Skeletal muscle cell (primary cell): ENCODE measurements around the gene PARD6B.
"Not testable (repeated sequence)": the region's sequence is repeated elsewhere in the genome, so short reads cannot be mapped to it uniquely, and the experiment has no call there.

Experiments used
- DNase-seq: peaks from one replicate; pipeline ENCODE4 v3.0.0-alpha.2; 2010; ENCODE audit warnings: low read depth
- H3K4me3 ChIP-seq: 2 replicates; pipeline ENCODE4 v1.5.1; 2011; ENCODE audit warnings: low read depth, mild to moderate bottlenecking, control low read depth, low read length, moderate library complexity

PARD6B gene

DNA sequence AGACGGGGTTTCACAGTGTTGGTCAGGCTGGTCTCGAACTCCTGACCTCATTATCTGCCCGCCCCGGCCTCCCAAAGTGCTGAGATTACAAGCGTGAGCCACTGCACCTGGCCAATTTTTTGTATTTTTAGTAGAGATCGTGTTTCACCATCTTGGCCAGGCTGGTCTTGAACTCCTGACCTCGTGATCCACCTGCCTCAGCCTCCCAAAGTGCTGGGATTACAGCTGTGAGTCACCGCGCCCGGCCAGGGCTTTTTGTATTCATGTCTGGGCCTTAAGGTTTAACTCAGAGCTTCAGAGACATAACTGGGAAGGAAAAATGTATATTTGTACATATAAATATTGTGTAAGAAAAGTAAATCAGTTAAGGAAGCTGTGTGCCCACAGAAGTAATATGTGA, 33.9 kb downstream of the PARD6B start:
- not testable (repeated sequence) for DNase-seq, H3K4me3 ChIP-seq

DNA sequence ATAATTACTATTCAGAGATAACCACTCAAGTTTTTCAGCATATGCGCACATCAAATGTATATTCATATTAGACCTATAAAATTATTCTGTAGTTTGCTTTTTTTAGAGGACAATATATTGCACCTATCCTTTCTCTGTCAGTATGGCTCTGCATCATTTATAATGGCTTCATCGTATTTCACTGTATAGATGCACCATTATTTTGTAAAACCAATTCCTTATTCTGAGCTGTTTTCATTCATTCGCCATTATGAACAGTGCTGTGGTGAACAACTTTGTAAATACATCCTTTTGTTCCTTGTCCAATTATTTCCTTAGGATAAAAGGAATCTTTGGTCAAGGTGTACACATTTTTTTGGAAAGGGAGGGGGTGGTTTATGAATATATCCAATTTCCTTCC, 34.3 kb downstream of the PARD6B start:
- no peak overlapping the region for H3K4me3 ChIP-seq
- no peak for DNase-seq

DNA sequence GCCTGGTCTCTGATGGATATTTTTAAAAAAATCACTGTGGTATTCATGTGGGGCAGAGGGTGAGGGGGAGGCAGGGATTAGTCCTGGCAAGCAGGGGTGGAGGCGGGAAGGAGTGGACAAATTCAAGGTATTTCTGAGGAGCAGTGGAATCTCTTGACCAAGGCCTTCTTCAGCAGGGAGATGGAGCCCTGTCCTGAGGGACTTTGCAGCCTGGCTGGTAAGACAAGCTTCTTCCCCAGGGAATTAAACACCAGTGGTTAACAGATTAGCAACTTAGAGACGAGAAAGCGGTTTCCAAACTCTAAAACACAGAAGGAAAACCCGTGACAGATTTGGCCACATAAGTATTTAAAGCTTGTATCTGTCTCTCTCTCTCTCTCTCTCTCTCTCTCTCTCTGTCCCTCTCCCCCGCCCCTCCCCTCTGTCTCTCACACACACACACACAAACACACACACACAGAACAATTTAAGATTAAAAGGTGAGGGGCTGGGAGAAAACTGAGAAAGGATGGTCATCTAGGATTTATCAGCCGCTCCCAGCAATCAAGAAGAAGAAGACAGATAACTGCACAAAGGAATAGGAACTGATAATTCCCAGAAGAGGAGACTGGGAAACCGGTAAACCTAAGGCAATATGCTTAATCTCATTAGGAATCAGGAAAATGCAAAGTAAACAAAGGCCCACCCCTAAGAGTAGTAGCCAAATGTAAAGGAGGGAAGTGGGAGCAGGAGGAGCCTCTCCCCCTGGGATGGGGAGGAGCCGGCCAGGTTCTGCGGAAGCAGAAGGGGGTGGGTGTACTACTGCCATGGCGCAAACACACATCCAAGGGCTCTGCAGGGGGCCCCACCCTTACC, 35.8 kb downstream of the PARD6B start:
- not testable (repeated sequence) for H3K4me3 ChIP-seq, DNase-seq

DNA sequence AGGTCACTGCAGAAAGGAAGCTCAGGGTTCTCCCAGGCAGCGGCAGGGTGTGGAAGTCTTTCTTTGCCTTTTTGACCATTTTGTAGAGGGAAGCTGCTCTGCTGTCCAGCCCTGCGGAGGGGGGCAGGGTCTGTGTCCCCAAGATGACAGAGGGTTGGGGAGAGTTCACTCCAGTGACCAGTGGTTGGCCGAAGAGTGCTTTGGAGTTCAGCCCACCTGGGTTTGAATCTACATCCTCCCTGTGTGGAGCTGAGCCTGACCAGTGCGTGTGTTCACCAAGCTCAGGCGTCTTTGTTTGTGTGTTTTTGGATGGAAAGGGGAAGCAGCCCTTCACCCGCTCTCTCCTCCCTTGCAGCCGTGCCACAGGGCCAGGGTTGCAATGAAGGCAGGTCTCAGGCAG, 37.6 kb downstream of the PARD6B start:
- H3K4me3 ChIP-seq, DNase-seq: not testable (repeated sequence)

DNA sequence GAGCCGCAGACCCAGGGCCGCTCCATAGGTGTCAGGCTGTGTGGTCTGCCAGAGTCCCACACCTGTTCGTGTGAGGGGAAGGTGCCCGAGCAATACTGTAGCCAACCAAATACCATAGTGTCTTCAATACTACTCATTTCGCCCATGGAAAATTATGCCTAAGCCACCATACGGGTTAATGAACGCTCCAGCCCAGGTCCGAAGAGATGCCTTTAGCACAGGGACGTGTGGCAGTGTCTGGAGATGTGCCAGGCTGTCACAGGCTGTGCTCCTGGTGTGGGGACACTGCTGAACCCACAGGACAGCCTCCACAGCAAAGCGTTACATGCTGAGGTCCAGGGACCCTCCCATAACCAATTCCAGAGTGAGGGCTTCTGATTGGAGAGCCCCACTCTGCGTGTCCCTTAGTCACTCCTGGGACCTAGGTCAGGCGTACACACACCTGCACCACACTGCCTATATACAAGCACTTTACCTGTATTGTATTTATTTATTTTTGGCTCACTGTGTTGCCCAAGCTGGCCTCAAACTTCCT, 38.2 kb downstream of the PARD6B start:
- H3K4me3 ChIP-seq, DNase-seq: not testable (repeated sequence)

DNA sequence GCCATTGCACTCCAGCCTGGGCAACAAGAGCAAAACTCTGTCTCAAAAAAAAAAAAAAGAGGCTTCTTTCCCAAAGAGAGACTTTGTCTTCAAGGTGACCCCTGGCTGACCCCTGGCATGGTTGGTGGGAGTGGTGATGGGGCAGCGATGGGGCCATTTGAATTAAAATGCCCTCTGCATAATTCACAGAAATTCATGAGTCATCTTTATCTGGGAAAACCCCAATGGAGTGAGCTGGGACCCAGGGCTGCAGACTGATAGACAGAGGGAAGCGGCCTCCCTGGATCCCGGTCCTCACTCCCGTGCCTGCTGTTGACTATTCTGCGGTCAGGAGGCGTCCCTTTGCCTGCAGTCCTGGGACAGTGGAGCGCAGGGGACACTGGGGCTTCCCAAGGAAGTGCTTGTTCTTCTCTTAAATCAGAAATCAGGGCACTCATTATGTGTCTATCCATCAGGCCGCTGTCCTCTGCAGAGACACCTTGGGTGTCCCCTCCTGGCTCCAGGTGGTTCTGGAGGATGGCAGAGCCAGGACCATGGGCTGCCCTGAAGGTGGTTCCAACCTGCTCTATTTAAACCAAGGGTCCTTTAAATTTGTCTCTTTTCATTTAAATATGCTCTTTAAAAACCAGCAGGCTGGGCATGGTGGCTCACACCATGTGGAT, 40.2 kb downstream of the PARD6B start:
- DNase-seq, H3K4me3 ChIP-seq: not testable (repeated sequence)

DNA sequence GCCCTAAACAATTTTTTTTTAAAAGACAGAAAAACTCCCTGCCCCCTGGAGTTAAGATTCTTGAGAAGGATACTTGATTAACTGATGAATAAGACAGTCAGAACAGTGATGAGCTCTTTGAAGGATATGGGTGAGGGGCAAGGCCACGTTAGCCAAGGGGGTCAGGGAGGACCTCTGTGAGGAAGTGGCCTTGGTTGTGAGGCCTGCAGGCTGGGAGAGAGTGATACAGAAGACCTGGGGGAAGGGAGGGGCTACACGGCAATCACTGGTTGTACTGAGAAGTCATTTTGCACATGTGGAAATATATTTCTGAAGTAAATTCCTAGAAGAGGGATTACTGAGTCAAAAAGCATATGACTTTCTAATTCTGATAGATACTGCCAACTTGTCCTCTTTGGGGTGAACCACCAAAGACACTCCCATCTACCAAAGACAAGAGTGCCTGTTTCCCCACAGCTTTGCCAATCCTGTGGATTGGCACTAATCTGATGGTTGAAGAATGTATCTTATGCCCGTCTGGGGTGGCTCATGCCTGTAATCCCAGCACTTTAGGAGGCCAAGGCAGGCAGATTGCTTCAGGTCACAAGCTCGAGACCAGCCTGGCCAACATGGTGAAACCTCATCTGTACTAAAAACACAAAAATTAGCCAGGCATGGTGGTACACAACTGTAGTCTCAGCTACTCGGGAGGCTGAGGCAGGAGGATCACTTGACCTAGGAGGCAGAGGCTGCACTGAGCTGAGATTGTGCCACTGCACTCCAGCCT, 41.2 kb downstream of the PARD6B start:
- H3K4me3 ChIP-seq, result no peak overlapping the region
- no peak for DNase-seq

DNA sequence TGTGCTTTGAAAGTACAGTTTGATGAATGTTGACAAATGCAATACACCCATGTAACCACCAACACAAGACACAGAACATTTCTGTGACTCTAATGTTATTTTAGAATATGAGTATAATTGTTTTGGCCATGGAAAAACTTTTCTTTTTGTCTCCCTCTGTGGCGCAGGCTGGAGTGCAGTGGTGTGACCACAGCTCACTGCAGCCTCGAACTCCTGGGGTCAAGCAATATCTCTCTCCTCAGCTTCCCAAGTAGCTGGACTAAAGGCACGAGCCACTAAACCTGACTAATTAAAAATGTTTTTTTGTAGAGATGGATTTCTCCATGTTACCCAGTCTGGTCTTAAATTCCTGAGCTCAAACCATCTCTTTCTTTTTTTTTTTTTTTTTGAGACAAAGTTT, 43.1 kb downstream of the PARD6B start:
- no peak for DNase-seq

DNA sequence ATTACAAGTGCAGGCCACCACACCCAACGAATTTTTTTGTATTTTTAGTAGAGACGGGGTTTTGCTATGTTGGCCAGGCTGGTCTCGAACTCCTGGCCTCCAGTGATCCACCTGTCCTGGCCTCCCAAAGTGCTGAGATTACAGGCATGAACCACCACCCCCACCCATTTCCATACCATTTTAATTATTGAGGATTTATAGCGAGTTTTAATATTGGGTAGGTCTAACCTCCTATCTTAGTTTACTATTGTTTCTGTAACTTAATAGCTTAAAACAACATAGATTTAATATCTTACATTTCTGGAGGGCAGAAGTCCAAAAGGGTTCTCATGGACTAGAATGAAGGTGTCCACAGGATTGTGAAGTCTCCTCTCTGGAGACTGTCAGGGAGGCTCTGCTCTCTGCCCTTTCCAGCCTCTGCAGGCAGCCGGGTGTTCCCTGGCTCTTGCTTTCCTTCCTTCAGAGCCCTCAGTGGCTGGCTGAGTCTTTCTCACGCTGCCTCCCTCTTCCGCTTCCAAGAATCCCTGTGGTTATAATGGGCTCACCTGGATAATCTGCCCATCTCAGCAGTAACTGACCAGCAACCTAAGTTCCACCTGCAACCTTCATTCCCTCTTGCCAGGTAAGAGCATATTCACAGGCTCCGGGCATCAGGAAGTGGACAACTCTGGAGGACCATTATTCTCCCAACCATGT, 44.9 kb downstream of the PARD6B start:
- no peak for DNase-seq

More for the DNA sequence above, 43.1 kb downstream of the PARD6B start:
- no peak overlapping the region for H3K4me3 ChIP-seq

DNA sequence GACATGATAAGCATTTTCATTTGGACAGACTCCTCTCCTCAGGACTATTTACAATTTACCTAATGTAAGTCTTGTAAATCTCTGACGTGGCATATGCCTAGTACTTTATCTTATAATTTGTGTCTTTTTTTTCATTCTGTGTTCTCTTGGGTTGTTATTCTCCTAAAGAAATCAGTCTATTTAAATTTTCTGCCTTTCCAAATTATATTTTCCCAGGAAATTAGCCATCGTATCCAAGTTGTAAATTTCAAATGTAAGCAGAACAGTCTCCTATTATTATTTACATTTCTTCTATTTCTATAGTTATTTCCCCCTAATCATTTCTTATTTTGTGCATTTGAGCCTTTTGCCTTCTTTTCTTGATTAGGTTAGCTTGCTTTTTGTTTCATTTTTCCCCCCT, 46.0 kb downstream of the PARD6B start:
- no peak for DNase-seq
- H3K4me3 ChIP-seq, result no peak overlapping the region

More for the DNA sequence above, 44.9 kb downstream of the PARD6B start:
- no peak overlapping the region for H3K4me3 ChIP-seq

DNA sequence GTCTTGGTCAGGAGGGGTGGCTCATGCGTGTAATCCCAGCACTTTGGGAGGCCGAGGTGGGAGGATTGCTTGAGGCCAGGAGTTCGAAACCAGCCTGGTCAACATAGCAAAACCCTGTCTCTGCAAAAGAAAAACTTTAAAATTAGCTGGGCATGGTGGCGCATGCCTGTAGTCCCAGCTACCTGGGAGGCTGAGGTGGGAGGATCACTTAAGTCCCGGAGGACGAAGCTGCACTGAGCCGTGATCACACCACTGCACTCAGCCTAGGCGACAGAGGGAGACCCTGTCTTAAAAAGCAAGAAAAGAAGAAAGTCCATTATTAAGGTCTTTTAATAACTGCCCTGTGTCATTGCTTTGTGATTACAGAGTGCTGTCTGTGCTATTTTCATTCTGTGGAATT, 47.6 kb downstream of the PARD6B start:
- H3K4me3 ChIP-seq, DNase-seq: not testable (repeated sequence)

DNA sequence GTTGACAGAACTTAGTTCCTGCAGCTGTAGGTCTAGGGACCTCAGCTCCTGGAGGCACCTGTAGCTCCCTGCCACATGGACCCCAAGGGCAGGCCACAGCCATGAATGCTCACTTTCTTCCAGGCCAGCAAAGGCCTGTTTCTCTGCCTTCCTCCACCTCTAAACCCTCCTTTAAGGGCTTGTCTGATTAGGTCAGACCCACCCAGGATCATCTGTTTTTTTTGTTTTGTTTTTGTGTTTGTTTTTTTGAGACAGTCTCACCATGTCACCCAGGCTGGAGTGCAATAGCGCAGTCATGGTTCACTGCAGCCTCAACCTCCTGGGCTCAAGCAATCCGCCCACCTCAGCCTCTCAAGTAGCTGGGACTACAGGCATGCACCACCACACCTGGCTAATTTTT, 52.0 kb downstream of the PARD6B start:
- no peak overlapping the region for H3K4me3 ChIP-seq
- DNase-seq, result no peak

DNA sequence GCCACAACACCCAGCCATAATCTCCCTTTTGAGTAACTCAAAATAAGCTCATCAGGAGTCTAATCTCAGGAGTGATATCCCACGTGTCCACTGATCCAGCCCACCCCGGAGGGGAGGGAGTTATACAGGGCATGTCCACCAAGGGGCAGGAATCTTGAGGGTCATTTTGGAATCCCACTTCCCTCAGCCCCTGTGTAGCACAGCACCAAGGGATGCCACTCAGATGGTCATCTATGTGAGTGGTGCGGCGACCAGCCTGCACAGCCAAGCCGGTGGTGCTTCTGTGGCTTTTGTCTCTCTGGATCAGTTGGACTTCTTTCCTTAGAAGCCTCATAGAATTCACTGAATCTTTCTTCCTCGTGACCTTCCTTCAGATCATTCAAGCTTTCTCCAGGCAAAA, 52.5 kb downstream of the PARD6B start:
- no peak for DNase-seq
- H3K4me3 ChIP-seq, result no peak overlapping the region

DNA sequence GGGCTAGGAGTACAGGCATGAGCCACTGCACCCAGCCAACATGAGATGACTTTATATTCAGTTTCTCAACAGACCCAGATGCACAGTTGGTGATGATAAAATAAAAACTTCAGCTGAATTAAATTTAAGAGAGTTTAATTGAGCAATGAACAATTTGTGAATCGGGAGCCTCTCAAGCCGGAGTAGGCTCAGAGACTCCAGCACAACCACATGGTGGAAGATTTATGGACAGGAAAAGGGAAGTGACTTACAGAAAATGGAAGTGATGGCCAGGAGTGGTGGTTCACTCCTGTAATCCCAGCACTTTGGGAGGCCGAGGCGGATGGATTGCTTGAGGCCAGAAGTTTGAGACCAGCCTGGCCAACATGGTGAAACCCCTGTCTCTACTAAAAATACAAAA, 53.1 kb downstream of the PARD6B start:
- no peak for DNase-seq
- no peak overlapping the region for H3K4me3 ChIP-seq

DNA sequence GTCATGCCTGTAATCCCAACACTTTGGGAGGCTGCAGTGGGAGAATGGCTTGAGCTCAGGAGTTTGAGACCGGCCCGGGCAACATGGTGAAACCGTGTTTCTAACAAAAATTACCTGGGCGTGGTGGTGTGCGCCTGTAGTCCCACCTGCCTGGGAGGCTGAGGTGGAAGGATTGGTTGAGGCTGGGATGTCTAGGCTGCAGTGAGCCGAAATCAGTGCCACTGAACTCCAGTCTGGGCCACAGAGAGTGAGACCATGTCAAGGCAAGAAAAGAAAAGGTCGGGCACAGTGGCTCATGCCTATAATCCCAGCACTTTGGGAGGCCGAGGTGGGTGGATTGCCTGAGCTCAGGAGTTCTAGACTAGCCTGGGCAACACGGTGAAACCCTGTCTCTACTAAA, 55.3 kb downstream of the PARD6B start:
- DNase-seq, result no peak
- H3K4me3 ChIP-seq, result no peak overlapping the region

DNA sequence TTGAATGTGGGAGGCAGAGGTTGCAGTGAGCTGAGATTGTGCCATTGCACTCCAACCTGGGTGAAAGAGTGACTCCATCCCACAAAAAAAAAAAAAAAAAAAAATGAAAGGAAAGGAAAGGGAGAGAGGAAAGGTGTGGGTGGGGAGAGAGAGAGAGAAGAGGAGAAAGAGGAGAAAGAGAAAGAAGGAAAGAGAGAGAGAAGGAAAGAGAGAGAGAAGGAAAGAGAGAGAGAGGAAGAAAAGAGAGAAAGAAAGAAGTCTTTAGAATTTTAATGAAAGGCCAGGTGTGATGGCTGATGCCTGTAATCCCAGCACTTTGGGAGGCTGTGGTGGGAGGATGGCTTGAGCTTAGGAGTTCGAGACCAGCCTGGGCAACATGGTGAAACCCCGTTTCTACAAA, 55.8 kb downstream of the PARD6B start:
- DNase-seq, result no peak
- H3K4me3 ChIP-seq, result no peak overlapping the region

DNA sequence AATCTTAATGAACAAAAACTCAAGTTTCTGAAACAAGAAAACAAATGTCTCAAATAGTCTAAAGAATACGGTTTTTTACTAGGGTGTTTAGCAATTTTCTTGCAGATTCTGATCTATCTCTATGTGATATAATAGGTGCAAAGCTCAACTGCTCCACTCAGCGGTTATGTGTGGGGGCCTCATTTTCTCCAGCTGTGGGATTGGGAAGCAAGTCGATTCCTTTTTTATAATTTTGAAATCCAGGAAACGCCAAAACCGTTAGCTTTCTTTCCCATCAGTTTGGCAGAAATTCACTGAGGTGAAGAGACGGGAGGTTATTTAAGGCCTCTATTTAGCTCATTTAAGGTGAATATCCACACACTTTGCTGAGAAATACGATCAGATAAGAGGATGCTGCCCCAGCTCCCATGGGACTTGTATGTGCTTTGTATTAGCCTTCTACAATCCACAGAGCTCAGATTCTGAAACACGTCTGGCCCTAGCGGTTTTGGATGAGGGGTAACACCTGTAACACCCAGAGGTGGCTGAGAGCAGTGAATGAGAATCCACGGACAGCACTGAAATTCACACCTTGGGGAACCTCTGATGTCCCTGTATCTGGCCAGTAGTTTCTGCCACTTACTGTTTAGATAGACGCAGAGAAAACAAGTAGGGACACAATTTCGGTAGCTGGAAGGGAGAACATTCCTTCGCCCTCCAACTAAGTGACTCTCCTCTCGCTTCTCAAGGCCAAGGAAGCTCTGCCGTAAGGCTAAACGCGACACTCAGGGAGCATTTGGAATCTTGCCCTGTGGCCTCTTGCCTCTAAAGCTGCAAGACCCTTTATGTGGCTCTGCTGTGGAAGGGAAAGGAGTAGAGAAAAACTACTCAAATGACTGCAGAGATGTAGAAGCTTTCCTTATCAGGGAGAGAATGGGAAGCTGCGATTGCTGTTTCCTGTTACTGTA, 56.9 kb downstream of the PARD6B start:
- DNase-seq, result peak; percentile 51
- no peak overlapping the region for H3K4me3 ChIP-seq

DNA sequence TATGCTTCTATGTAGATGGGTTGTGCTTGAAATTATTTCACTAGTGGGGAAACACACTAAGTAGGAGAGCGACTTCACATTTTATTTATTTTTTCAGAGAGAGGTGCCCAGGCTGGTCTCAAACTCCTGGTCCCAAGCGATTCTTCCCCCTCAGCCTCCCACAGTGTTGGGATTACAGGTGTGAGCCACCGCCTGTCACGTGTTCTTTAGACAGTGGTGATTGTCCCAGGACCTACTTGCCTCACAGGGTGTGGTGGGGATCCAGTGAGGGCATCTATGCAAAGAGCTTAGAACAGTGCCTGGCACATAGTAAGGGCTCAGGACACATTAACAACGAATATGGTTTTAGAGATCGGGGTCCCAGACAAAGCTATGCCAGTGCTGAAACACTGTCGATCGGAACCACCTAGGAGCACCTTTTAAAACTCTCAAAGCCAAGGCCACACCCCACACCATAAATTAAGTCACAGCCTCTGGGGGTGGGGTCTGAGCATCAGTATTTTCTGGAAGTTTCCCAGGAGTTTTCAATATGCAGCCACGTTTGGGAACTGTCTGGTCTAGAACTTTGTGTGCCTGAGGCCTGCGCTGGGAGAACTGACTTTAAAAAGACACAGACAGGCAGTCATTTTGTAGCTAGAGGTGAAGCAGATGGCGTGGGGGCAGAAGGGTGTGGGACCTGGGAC, 58.7 kb downstream of the PARD6B start:
- DNase-seq, result no peak
- H3K4me3 ChIP-seq, result no peak overlapping the region
